K562 (cell line): ENCODE results near the gene RNF123.

Experiments used
- CEBPB ChIP-seq: fragments of 450-650 bp; IDR thresholded peaks from 2 replicates; pipeline ENCODE4 v1.6.1; 2016; ENCODE audit warnings: missing genetic modification characterization, missing compliant biosample characterization
- CTCF ChIP-seq, 3 experiments: IDR thresholded peaks in 2 of 3; conservative IDR thresholded peaks in 1 of 3; 2 replicates each; pipeline ENCODE4 v1.5.1; 2011 to 2012; ENCODE audit warnings: low read length in 3 of 3, mild to moderate bottlenecking in 3 of 3, control low read depth in 2 of 3, improper control_type of control experiment in 1 of 3, inconsistent platforms in 1 of 3, low read depth in 1 of 3, mixed read lengths in 1 of 3, moderate library complexity in 1 of 3; ENCODE audit not compliant: insufficient read depth in 2 of 3
- PYGO2 ChIP-seq: fragments of 450-650 bp; IDR thresholded peaks from 2 replicates; pipeline ENCODE4 v1.6.1; 2016; ENCODE audit warnings: mild to moderate bottlenecking, missing genetic modification characterization, moderate library complexity, missing compliant biosample characterization
- SP1 ChIP-seq: sonication (generic); formaldehyde crosslinking; IDR thresholded peaks from 2 replicates; pipeline ENCODE4 v1.8.1; 2022; ENCODE audit warnings: mild to moderate bottlenecking, missing genetic modification reagents
- SREBF1 ChIP-seq: fragments of 150-350 bp; IDR thresholded peaks from 2 replicates; pipeline ENCODE4 v1.6.1; 2014; ENCODE audit warnings: antibody characterized with exemption, low read depth, low read length, borderline replicate concordance
- ZBTB11 ChIP-seq, 3 experiments: fragments of 200-800 bp in 1 of 3; fragments of 250-450 bp in 1 of 3; fragments of 450-650 bp in 1 of 3; sonication (Bioruptor Pico) in 1 of 3; sonication (Bioruptor generic) in 1 of 3; formaldehyde crosslinking in 1 of 3; IDR thresholded peaks; 2 replicates each; pipeline versions ENCODE4 v1.6.1 to v1.8.0; 2016 to 2022; ENCODE audit warnings: mild to moderate bottlenecking in 2 of 3, missing genetic modification characterization in 2 of 3, missing compliant biosample characterization in 1 of 3, moderate library complexity in 1 of 3
- ZNF263 ChIP-seq: sonication (generic); formaldehyde crosslinking; IDR thresholded peaks from 2 replicates; pipeline ENCODE4 v1.8.0; 2022; ENCODE audit warnings: mild to moderate bottlenecking, missing genetic modification reagents, borderline replicate concordance
- ZNF280B ChIP-seq: fragments of 250-450 bp; sonication (Bioruptor Pico); IDR thresholded peaks from 2 replicates; pipeline ENCODE4 v1.5.1; 2021; ENCODE audit warnings: mild to moderate bottlenecking

GRCh38 chr3:49719214-49719884 is 30.0 kb downstream of the RNF123 start, which contains the start of gene AMIGO3:
- TF ChIP-seq SREBF1, result no peak
- no peak for TF ChIP-seq SP1 (CRISPR knock-in tag)
- peak in 1 of 3 experiments; percentile 30; a peak in 1 of 6 replicates for TF ChIP-seq ZBTB11 (CRISPR knock-in tag; IDR thresholded peaks at IDR 0.05)
- TF ChIP-seq ZNF280B (CRISPR knock-in tag), result no peak
- TF ChIP-seq ZNF263 (CRISPR knock-in tag), result no peak
- TF ChIP-seq CEBPB (tag), result no peak
- TF ChIP-seq PYGO2 (tag), result no peak
- TF ChIP-seq CTCF (IDR thresholded peaks at IDR 0.05 in 2 of 3, conservative IDR thresholded peaks at IDR 0.05 in 1 of 3; ENCODE audit: insufficient read depth in 2 of 3, low read depth in 1 of 3, low read length in 3 of 3), result peak in 1 of 3 experiments; percentile 34; a peak in 1 of 6 replicates
